GM12873 (cell line): ENCODE measurements around the gene C16orf78.

Experiments
- TF ChIP-seq, protein P1 (sequence below): IDR thresholded peaks from 2 replicates; pipeline ENCODE4 v1.5.1; 2012; ENCODE audit warnings: low read depth, mild to moderate bottlenecking, moderate library complexity, low read length, control low read depth; ENCODE audit not compliant: insufficient read depth; ENCODE audit errors: missing control alignments

Gene C16orf78

DNA sequence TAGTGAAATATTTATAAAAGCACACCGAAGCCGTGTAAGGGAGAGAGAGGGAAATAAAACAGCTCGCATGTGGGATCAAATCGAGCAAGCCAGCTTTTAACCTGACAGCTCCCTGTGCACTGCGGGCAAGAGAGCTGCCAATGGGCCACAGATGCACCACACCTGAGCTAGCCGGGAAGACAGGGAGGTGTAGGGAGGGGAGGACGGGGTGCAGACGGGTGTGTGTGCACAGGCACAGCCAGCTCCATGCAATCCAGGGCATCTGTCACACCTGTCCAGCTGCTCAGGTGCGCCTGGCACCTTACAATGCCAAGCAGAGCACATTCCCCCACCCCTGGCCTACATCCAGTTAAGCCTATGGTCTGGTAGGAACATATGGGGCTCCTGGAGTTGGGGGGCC, 70.0 kb downstream of the C16orf78 start:
- TF ChIP-seq, protein P1, sequence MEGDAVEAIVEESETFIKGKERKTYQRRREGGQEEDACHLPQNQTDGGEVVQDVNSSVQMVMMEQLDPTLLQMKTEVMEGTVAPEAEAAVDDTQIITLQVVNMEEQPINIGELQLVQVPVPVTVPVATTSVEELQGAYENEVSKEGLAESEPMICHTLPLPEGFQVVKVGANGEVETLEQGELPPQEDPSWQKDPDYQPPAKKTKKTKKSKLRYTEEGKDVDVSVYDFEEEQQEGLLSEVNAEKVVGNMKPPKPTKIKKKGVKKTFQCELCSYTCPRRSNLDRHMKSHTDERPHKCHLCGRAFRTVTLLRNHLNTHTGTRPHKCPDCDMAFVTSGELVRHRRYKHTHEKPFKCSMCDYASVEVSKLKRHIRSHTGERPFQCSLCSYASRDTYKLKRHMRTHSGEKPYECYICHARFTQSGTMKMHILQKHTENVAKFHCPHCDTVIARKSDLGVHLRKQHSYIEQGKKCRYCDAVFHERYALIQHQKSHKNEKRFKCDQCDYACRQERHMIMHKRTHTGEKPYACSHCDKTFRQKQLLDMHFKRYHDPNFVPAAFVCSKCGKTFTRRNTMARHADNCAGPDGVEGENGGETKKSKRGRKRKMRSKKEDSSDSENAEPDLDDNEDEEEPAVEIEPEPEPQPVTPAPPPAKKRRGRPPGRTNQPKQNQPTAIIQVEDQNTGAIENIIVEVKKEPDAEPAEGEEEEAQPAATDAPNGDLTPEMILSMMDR = no peak

DNA sequence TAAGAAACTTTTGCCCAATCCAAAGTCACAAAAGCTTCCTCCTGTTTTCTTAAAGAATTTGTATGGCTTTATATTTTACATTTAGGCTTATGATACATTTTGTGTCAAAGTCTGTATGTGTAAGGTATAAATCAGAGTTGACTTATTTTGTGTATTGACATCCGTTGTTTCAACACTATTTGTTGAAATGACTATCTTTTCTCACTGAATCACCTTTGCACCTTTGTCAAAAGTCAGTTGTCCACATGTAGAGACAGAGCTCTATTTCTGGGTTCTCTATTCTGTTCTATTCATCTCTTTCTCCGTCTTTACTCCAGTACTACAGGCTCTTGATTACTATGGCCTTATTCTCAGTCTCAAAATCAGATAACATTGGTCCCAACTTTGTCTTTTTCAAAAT, 73.2 kb downstream of the C16orf78 start:
- TF ChIP-seq, protein P1 = no peak
